Hepatocyte (in vitro differentiated cells): Measurements from ENCODE around the gene ADCY9. TPM values are rescaled to one million over a fixed set of nuclear protein-coding genes. Genes with fewer than 3 reads are reported as not detected.
A peak's percentile ranks its signal among the peaks of the same experiment; 100 is the strongest.

Experiments
- DNase-seq: peaks from one replicate; pipeline ENCODE4 v3.0.0-alpha.2; 2016; ENCODE audit warnings: low spot score
- H2AFZ ChIP-seq: fragments of 200-600 bp; sonication (generic); 2 replicates; pipeline ENCODE4 v1.6.0; 2016; ENCODE audit warnings: antibody characterized with exemption, mild to moderate bottlenecking
- H3K27ac ChIP-seq: fragments of 200-600 bp; sonication (generic); 2 replicates; pipeline ENCODE4 v1.5.1; 2016; ENCODE audit warnings: mild to moderate bottlenecking
- H3K27me3 ChIP-seq: fragments of 200-600 bp; sonication (generic); 2 replicates; pipeline ENCODE4 v1.6.1; 2016
- H3K36me3 ChIP-seq: fragments of 200-600 bp; sonication (generic); replicated peaks from 2 replicates; pipeline ENCODE4 v1.5.1; 2016; ENCODE audit warnings: low read depth; ENCODE audit not compliant: insufficient read depth
- H3K4me1 ChIP-seq: fragments of 200-600 bp; sonication (generic); 2 replicates; pipeline ENCODE4 v1.5.1; 2016; ENCODE audit warnings: mild to moderate bottlenecking, moderate library complexity; ENCODE audit not compliant: insufficient read depth
- H3K4me2 ChIP-seq: fragments of 200-600 bp; sonication (generic); 2 replicates; pipeline ENCODE4 v1.6.0; 2016
- H3K4me3 ChIP-seq: fragments of 200-600 bp; sonication (generic); 2 replicates; pipeline ENCODE4 v1.5.1; 2016; ENCODE audit warnings: mild to moderate bottlenecking
- H3K79me2 ChIP-seq: fragments of 200-600 bp; sonication (generic); 2 replicates; pipeline ENCODE4 v1.6.0; 2017; ENCODE audit warnings: mild to moderate bottlenecking
- H3K9me2 ChIP-seq: fragments of 200-600 bp; sonication (generic); replicated peaks from 2 replicates; pipeline ENCODE4 v1.6.0; 2017; ENCODE audit warnings: mild to moderate bottlenecking; ENCODE audit not compliant: insufficient read depth
- H3K9me3 ChIP-seq: fragments of 200-600 bp; sonication (generic); 2 replicates; pipeline ENCODE4 v1.5.1; 2016; ENCODE audit warnings: low read depth, mild to moderate bottlenecking
- H4K20me1 ChIP-seq: fragments of 200-600 bp; sonication (generic); 2 replicates; pipeline ENCODE4 v1.6.0; 2016; ENCODE audit warnings: mild to moderate bottlenecking; ENCODE audit not compliant: insufficient read depth, poor library complexity, severe bottlenecking
- EZH2 ChIP-seq: fragments of 200-600 bp; sonication (generic); IDR thresholded peaks from 2 replicates; pipeline ENCODE4 v1.6.1; 2016; ENCODE audit warnings: antibody characterized with exemption, mild to moderate bottlenecking, borderline replicate concordance
- EZH2phosphoT487 ChIP-seq: fragments of 200-600 bp; sonication (generic); IDR thresholded peaks from one replicate; pipeline ENCODE4 v1.6.1; 2018; ENCODE audit warnings: antibody characterized with exemption, mild to moderate bottlenecking, low read depth, moderate library complexity; ENCODE audit not compliant: unreplicated experiment, severe bottlenecking
- WGBS: methylation state at CpG from one replicate; pipeline ENCODE4 v1.1.6; 2016; ENCODE audit warnings: low lambda C conversion rate; ENCODE audit errors: missing lambda C conversion rate; 5-methylcytosine and 5-hydroxymethylcytosine counted together
- polyA plus RNA-seq: library from polyadenylated mRNA; unstranded; fragments of >200 nt; fragmentation: Nextera tagmentation; extraction: Ambion mirVana; gene quantifications from 2 replicates; pipeline ENCODE4 v1.2.1, GENCODE V29; 2016
- total RNA-seq: library from RNA; depleted of rRNA; stranded (reverse); fragments of >200 nt; gene quantifications from 2 replicates; pipeline ENCODE4 v1.2.3, GENCODE V29; 2014
- TF ChIP-seq, protein P1 (sequence below): fragments of 200-600 bp; sonication (generic); IDR thresholded peaks from 2 replicates; pipeline ENCODE4 v1.5.1; 2016; ENCODE audit warnings: antibody characterized with exemption, mild to moderate bottlenecking; ENCODE audit not compliant: poor library complexity

ADCY9 gene
- total and polyA plus RNA-seq, 2 experiments from 2014 or later: 12.0 to 15.9 TPM

DNA sequence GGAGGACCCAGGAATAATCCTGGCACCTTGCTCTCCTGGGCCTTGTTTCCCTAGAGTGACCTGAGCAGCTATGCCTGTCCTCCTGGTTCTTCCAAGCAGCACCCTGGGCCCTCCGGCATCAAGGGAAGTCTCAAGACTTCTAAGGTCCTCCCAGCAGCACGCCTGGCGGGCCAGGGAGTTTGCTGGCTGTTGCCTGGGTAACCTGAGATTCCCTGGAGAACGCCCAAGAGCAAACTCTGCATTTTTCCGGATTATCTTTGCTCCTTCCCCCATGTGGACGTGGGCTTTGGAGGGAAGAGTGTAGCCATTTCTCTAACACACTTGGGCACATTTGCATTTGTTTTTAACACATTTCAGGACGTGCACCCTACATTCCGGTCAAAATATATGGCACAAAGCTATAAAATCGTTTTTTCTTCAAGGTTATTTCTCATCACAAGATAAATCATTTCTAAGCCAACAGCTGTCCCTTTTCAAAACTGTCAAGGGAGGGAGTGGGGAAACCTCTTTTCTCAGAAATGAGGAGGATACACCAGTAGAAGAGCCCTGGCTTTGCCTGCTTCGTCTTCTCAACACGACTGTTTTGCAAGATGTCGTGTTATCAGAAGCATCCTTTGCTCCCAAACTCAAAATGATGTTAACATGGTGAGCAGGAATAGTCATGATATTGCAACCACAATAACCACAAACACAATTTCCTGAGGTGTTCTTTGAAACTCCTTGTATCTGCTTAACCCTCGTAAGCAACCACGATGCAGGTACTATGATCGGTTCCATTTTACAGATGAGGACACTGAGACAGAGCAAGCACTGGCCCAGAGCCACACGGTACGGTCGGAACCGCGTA, 116.5 kb downstream of the ADCY9 start:
- H4K20me1 ChIP-seq: no peaks in the 10 kb centered on the region
- TF ChIP-seq, protein P1, sequence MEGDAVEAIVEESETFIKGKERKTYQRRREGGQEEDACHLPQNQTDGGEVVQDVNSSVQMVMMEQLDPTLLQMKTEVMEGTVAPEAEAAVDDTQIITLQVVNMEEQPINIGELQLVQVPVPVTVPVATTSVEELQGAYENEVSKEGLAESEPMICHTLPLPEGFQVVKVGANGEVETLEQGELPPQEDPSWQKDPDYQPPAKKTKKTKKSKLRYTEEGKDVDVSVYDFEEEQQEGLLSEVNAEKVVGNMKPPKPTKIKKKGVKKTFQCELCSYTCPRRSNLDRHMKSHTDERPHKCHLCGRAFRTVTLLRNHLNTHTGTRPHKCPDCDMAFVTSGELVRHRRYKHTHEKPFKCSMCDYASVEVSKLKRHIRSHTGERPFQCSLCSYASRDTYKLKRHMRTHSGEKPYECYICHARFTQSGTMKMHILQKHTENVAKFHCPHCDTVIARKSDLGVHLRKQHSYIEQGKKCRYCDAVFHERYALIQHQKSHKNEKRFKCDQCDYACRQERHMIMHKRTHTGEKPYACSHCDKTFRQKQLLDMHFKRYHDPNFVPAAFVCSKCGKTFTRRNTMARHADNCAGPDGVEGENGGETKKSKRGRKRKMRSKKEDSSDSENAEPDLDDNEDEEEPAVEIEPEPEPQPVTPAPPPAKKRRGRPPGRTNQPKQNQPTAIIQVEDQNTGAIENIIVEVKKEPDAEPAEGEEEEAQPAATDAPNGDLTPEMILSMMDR: no peak
- no peak for TF ChIP-seq EZH2
- no peak for TF ChIP-seq EZH2phosphoT487
- H3K27ac ChIP-seq: peak overlapping the region; percentile 73
- no peaks in the 10 kb centered on the region for H3K9me3 ChIP-seq
- peak; percentile 78 for DNase-seq
- H3K27me3 ChIP-seq: no peaks in the 10 kb centered on the region
- peaks cover 13% of the 10 kb centered on the region for H3K4me1 ChIP-seq
- no peak overlapping the region for H2AFZ ChIP-seq
- peak overlapping the region; percentile 32 for H3K4me2 ChIP-seq
- 65% methylated on average over 20 of the region's 20 CpGs for WGBS
- no peak overlapping the region for H3K4me3 ChIP-seq
- H3K79me2 ChIP-seq: peaks cover 3% of the 10 kb centered on the region
- no peaks in the 10 kb centered on the region for H3K36me3 ChIP-seq
- no peaks in the 10 kb centered on the region for H3K9me2 ChIP-seq

DNA sequence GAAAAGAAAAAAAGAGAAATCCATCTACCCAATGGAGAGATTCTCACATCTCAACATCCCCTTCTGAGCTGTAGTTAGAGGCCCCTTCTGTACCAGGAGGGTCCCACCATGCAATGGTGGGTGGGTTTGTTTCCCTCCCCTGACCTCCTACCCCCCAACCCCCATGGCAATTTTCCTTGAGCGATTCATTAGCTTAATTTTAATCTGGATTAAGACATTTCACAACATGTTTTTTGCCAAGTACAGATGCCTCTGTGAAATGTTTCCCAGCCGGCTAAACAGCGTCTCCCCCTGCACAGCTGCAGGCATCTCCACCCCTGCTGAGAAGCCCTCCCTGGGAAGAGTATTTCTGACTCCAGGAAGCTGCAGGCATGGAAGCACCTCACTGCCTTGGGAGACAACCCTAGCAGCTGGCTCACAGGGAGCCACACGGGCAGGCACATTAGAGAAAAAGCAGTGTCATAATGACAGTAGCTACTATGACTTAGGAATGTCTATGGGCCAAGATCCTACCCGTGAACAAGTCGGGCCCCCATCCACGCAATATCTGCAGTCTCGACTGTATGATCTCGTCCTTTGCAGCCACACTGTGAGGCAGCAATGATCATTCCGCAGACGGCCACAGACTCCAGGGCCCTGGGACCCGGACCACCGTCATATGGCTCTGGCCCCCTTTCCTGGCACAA, 117.3 kb downstream of the ADCY9 start:
- H3K9me2 ChIP-seq: no peaks in the 10 kb centered on the region
- H3K27me3 ChIP-seq: no peaks in the 10 kb centered on the region
- peaks cover 3% of the 10 kb centered on the region for H3K79me2 ChIP-seq
- no peaks in the 10 kb centered on the region for H3K9me3 ChIP-seq
- H3K4me2 ChIP-seq: peak overlapping the region; percentile 32
- H4K20me1 ChIP-seq: no peaks in the 10 kb centered on the region
- WGBS: 79% methylated on average over 13 of the region's 13 CpGs
- peak overlapping the region; percentile 73 for H3K27ac ChIP-seq
- no peak for DNase-seq
- H3K36me3 ChIP-seq: no peaks in the 10 kb centered on the region
- no peak overlapping the region for H2AFZ ChIP-seq
- no peak for TF ChIP-seq EZH2
- TF ChIP-seq EZH2phosphoT487: no peak
- TF ChIP-seq, protein P1: no peak
- H3K4me1 ChIP-seq: peaks cover 13% of the 10 kb centered on the region
- H3K4me3 ChIP-seq: no peak overlapping the region

DNA sequence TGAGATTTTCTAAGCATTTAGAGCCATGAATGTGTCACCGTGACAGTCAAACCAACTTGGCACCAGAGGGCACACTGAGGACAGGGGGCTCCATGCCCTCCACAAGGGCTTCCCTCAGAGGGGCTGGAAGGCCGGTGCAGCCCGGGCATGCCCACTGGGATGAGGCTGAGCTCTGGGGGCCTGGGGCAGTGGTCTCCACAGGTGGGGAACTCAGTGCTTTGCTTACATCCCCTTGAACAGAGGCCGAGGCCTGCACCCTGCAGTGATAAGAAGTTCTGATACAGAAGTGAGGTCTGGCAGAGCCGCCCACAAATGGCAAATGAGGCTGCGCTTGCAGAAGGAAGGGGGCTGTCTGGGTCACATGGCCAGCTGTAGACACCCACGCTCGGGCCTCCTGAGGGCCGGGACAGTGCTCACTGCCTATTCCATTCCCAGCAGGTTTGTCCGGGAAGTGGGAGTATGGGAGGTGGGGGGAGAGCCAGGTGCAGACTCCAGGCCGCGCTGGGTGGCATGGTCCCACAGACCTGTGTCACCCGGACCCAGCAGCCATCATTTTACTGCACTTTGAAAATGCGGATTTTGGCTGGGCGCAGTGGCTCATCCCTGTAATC, 118.9 kb downstream of the ADCY9 start:
- H3K27ac ChIP-seq: no peak overlapping the region
- no peaks in the 10 kb centered on the region for H3K9me3 ChIP-seq
- H3K4me3 ChIP-seq: no peak overlapping the region
- no peaks in the 10 kb centered on the region for H3K27me3 ChIP-seq
- WGBS: 91% methylated on average over 15 of the region's 15 CpGs
- TF ChIP-seq EZH2: no peak
- TF ChIP-seq EZH2phosphoT487: no peak
- TF ChIP-seq, protein P1: no peak
- H3K9me2 ChIP-seq: no peaks in the 10 kb centered on the region
- no peak overlapping the region for H2AFZ ChIP-seq
- H3K36me3 ChIP-seq: no peaks in the 10 kb centered on the region
- no peak overlapping the region for H3K4me2 ChIP-seq
- peaks cover 3% of the 10 kb centered on the region for H3K79me2 ChIP-seq
- peaks cover 13% of the 10 kb centered on the region for H3K4me1 ChIP-seq
- no peak for DNase-seq
- H4K20me1 ChIP-seq: no peaks in the 10 kb centered on the region
